Keratinocyte (primary cell): ENCODE measurements around the gene CYP27A1. TPM values are rescaled to one million over a fixed set of nuclear protein-coding genes. Genes with fewer than 3 reads are reported as not detected.
"Not testable (repeated sequence)": the region's sequence is repeated elsewhere in the genome, so short reads cannot be mapped to it uniquely, and the experiment has no call there.

Experiments used
- DNase-seq: peaks from one replicate; pipeline ENCODE4 v3.0.0-alpha.2; 2011; ENCODE audit warnings: low read depth, missing footprints, low spot score
- FAIRE-seq: peaks from 2 replicates; lab custom pipeline; 2011; peaks lifted over from hg19 to GRCh38; lab: Jason Lieb, UNC
- H2AFZ ChIP-seq: 2 replicates; pipeline ENCODE4 v1.6.0; 2012; ENCODE audit warnings: low read length, control low read depth, inconsistent platforms; ENCODE audit not compliant: control insufficient read depth
- H3K27ac ChIP-seq: 2 replicates; pipeline ENCODE4 v1.5.1; 2011; ENCODE audit warnings: low read length; ENCODE audit not compliant: control insufficient read depth, insufficient read depth
- H3K27me3 ChIP-seq: 3 replicates; pipeline ENCODE4 v1.6.0; 2011; ENCODE audit warnings: low read length; ENCODE audit not compliant: control insufficient read depth, insufficient read depth; ENCODE audit errors: extremely low read depth
- H3K36me3 ChIP-seq, 2 experiments: 2 replicates in 1 of 2; 3 replicates in 1 of 2; pipeline ENCODE4 v1.5.1; 2011; ENCODE audit warnings: low read length in 2 of 2, mild to moderate bottlenecking in 1 of 2; ENCODE audit not compliant: control insufficient read depth in 2 of 2, insufficient read depth in 2 of 2; ENCODE audit errors: extremely low read depth in 1 of 2
- H3K4me1 ChIP-seq: 3 replicates; pipeline ENCODE4 v1.5.1; 2011; ENCODE audit warnings: low read length; ENCODE audit not compliant: control insufficient read depth, insufficient read depth; ENCODE audit errors: extremely low read depth
- H3K4me2 ChIP-seq: 3 replicates; pipeline ENCODE4 v1.6.0; 2011; ENCODE audit warnings: low read depth, low read length; ENCODE audit not compliant: control insufficient read depth, insufficient read depth; ENCODE audit errors: extremely low read depth
- H3K4me3 ChIP-seq, 3 experiments: fragments of 200-600 bp in 1 of 3; sonication (generic) in 1 of 3; 2 replicates in 2 of 3; 3 replicates in 1 of 3; pipeline ENCODE4 v1.5.1; 2011 to 2016; ENCODE audit warnings: low read length in 3 of 3, mild to moderate bottlenecking in 3 of 3, control low read depth in 2 of 3, inconsistent platforms in 1 of 3, low read depth in 1 of 3, mixed read lengths in 1 of 3, mixed run types in 1 of 3, moderate library complexity in 1 of 3; ENCODE audit not compliant: control insufficient read depth in 2 of 3, insufficient read depth in 2 of 3; ENCODE audit errors: extremely low read depth in 1 of 3
- H3K79me2 ChIP-seq: 2 replicates; pipeline ENCODE4 v1.6.0; 2012; ENCODE audit warnings: low read length; ENCODE audit not compliant: control insufficient read depth, insufficient read depth
- H3K9ac ChIP-seq: 3 replicates; pipeline ENCODE4 v1.6.0; 2011; ENCODE audit warnings: low read length; ENCODE audit not compliant: control insufficient read depth, insufficient read depth; ENCODE audit errors: extremely low read depth
- H3K9me1 ChIP-seq: 3 replicates; pipeline ENCODE4 v1.6.0; 2011; ENCODE audit warnings: low read length; ENCODE audit not compliant: control insufficient read depth, insufficient read depth; ENCODE audit errors: extremely low read depth
- H3K9me3 ChIP-seq: 2 replicates; pipeline ENCODE4 v1.5.1; 2012; ENCODE audit warnings: low read depth, low read length; ENCODE audit not compliant: control insufficient read depth
- H4K20me1 ChIP-seq: 3 replicates; pipeline ENCODE4 v1.6.0; 2011; ENCODE audit warnings: low read length; ENCODE audit not compliant: control insufficient read depth, insufficient read depth; ENCODE audit errors: extremely low read depth
- EZH2 ChIP-seq: IDR thresholded peaks from one replicate; pipeline ENCODE4 v1.6.1; 2012; ENCODE audit warnings: inconsistent platforms, mild to moderate bottlenecking, low read length, moderate library complexity
- dilution Hi-C: fragments of 300-500 bp; cut with MboI; formaldehyde crosslinking; loops from one replicate; pipeline ENCODE4 v1.7.0; 2020; ENCODE audit warnings: low sequenced_read_pairs; ENCODE audit not compliant: extremely low pct_ligation_motif_present
- polyA plus RNA-seq, 5 experiments: library from polyadenylated mRNA; depleted of rRNA in 3 of 5; stranded (reverse) in 3 of 5; stranded (forward) in 1 of 5; unstranded in 1 of 5; fragments of >200 nt; gene quantifications; 1 replicate in 1 of 5; 2 replicates in 3 of 5; 3 replicates in 1 of 5; pipeline versions ENCODE4 v1.2.1 to v1.2.3, GENCODE V29; 2011 to 2012; ENCODE audit warnings: missing spikeins in 2 of 5, low read depth in 1 of 5, low replicate concordance in 1 of 5
- TF ChIP-seq, protein P1 (sequence below), 3 experiments: IDR thresholded peaks in 1 of 3; conservative IDR thresholded peaks in 1 of 3; optimal IDR thresholded peaks in 1 of 3; 2 replicates in 2 of 3; 3 replicates in 1 of 3; pipeline versions ENCODE3 to v1.5.1; 2011; ENCODE audit warnings: low read length in 3 of 3, mild to moderate bottlenecking in 3 of 3, moderate library complexity in 2 of 3, control low read depth in 1 of 3, inconsistent platforms in 1 of 3; ENCODE audit not compliant: insufficient read depth in 2 of 3; ENCODE audit errors: extremely low read depth in 1 of 3

CYP27A1 gene
- polyA plus RNA-seq, 1 donor (not counting 4 experiments of a cell fraction or from before 2014, with no cell fraction given) = 0.12 TPM

- H3K9ac ChIP-seq = no peak overlapping the region
- H3K4me1 ChIP-seq = peaks cover 3% of the 10 kb centered on the region
- no peaks in the 10 kb centered on the region for H3K9me1 ChIP-seq
- no peak overlapping the region for H3K4me3 ChIP-seq
- dilution Hi-C loops = no loop called here
- H3K27ac ChIP-seq = no peak overlapping the region
- H3K27me3 ChIP-seq = peaks cover 11% of the 10 kb centered on the region
- H3K4me2 ChIP-seq = no peak overlapping the region
- no peaks in the 10 kb centered on the region for H3K36me3 ChIP-seq
- no peaks in the 10 kb centered on the region for H4K20me1 ChIP-seq
- H2AFZ ChIP-seq = no peak overlapping the region
- TF ChIP-seq EZH2 = no peak
- TF ChIP-seq, protein P1, sequence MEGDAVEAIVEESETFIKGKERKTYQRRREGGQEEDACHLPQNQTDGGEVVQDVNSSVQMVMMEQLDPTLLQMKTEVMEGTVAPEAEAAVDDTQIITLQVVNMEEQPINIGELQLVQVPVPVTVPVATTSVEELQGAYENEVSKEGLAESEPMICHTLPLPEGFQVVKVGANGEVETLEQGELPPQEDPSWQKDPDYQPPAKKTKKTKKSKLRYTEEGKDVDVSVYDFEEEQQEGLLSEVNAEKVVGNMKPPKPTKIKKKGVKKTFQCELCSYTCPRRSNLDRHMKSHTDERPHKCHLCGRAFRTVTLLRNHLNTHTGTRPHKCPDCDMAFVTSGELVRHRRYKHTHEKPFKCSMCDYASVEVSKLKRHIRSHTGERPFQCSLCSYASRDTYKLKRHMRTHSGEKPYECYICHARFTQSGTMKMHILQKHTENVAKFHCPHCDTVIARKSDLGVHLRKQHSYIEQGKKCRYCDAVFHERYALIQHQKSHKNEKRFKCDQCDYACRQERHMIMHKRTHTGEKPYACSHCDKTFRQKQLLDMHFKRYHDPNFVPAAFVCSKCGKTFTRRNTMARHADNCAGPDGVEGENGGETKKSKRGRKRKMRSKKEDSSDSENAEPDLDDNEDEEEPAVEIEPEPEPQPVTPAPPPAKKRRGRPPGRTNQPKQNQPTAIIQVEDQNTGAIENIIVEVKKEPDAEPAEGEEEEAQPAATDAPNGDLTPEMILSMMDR (optimal IDR thresholded peaks at IDR 0.05 in 1 of 3, IDR thresholded peaks at IDR 0.05 in 1 of 3, conservative IDR thresholded peaks at IDR 0.05 in 1 of 3; ENCODE audit: extremely low read depth in 1 of 3, insufficient read depth in 2 of 3, low read length in 3 of 3) = no peak
- DNase-seq = no peak
- no peaks in the 10 kb centered on the region for H3K9me3 ChIP-seq
- H3K79me2 ChIP-seq = no peaks in the 10 kb centered on the region
- peak; percentile 66 for FAIRE-seq
Observed at GRCh38 chr2:218839430-218839829, 57.5 kb downstream of the CYP27A1 start.

GRCh38 chr2:218839888-218840287, 57.9 kb downstream of the CYP27A1 start:
- no peak overlapping the region for H2AFZ ChIP-seq
- dilution Hi-C loops = no loop called here
- no peaks in the 10 kb centered on the region for H3K36me3 ChIP-seq
- H3K9me1 ChIP-seq = no peaks in the 10 kb centered on the region
- H4K20me1 ChIP-seq = no peaks in the 10 kb centered on the region
- H3K79me2 ChIP-seq = no peaks in the 10 kb centered on the region
- H3K4me3 ChIP-seq = no peak overlapping the region
- no peak for DNase-seq
- H3K4me2 ChIP-seq = no peak overlapping the region
- no peak overlapping the region for H3K9ac ChIP-seq
- H3K27me3 ChIP-seq = peaks cover 6% of the 10 kb centered on the region
- no peak for FAIRE-seq
- H3K9me3 ChIP-seq = no peaks in the 10 kb centered on the region
- peaks cover 3% of the 10 kb centered on the region for H3K4me1 ChIP-seq
- no peak for TF ChIP-seq EZH2
- TF ChIP-seq, protein P1 (optimal IDR thresholded peaks at IDR 0.05 in 1 of 3, IDR thresholded peaks at IDR 0.05 in 1 of 3, conservative IDR thresholded peaks at IDR 0.05 in 1 of 3; ENCODE audit: extremely low read depth in 1 of 3, insufficient read depth in 2 of 3, low read length in 3 of 3) = no peak
- H3K27ac ChIP-seq = no peak overlapping the region

DNA sequence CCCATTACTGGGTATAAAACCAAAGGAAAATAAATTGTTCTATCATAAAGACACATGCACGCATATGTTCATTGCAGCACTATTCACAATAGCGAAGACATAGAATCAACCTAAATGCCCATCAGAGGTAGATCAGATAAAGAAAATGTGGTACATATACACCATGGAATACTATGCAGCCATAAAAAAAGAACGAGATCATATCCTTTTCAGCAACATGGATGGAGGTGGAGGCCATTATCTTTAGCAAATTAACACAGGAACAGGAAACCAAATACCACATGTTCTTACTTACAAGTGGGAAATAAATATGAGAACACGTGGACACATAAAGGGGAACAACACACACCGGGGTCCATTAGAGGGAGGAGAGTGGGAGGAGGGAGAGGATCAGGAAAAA, 62.4 kb downstream of the CYP27A1 start:
- H3K4me1 ChIP-seq, H3K9ac ChIP-seq, H3K27ac ChIP-seq: not testable (repeated sequence)

GRCh38 chr2:218846963-218847362, 65.0 kb downstream of the CYP27A1 start:
- DNase-seq, H4K20me1 ChIP-seq, H3K27me3 ChIP-seq, H3K4me1 ChIP-seq, H3K79me2 ChIP-seq, dilution Hi-C loops, FAIRE-seq, H2AFZ ChIP-seq, H3K36me3 ChIP-seq, H3K9me3 ChIP-seq, H3K4me2 ChIP-seq, H3K9me1 ChIP-seq, H3K9ac ChIP-seq, H3K4me3 ChIP-seq, H3K27ac ChIP-seq: not testable (repeated sequence)

More for the DNA sequence above, 62.4 kb downstream of the CYP27A1 start:
- H3K36me3 ChIP-seq, H3K4me2 ChIP-seq, H3K9me1 ChIP-seq, H3K79me2 ChIP-seq, H4K20me1 ChIP-seq, dilution Hi-C loops, H2AFZ ChIP-seq, FAIRE-seq, H3K27me3 ChIP-seq, DNase-seq, H3K4me3 ChIP-seq, H3K9me3 ChIP-seq: not testable (repeated sequence)
